Thyroid gland (tissue), 4 donors: ENCODE results near the gene WDR6. TPM values are rescaled to one million over a fixed set of nuclear protein-coding genes. Genes with fewer than 3 reads are reported as not detected.

Source experiments
- DNase-seq, 2 donors: peaks; one replicate each; pipeline ENCODE4 v3.0.0-alpha.2; 2019
- H3K27ac ChIP-seq, 3 donors: fragments of 200-600 bp; sonication (generic); 1 replicate in 2 of 3; 2 replicates in 1 of 3; pipeline ENCODE4 v1.5.1; 2016 to 2019; ENCODE audit warnings: mild to moderate bottlenecking in 1 of 3, moderate library complexity in 1 of 3
- H3K27me3 ChIP-seq: fragments of 200-600 bp; sonication (generic); one replicate; pipeline ENCODE4 v1.5.1; 2019
- H3K36me3 ChIP-seq, 2 donors: fragments of 200-600 bp; sonication (generic); one replicate each; pipeline ENCODE4 v1.5.1; 2016 to 2019
- H3K4me1 ChIP-seq, 2 donors: fragments of 200-600 bp; sonication (generic); one replicate each; pipeline ENCODE4 v1.5.1; 2017 to 2019
- H3K4me3 ChIP-seq, 3 donors: fragments of 200-600 bp; sonication (generic); replicated peaks in 1 of 3; 1 replicate in 2 of 3; 2 replicates in 1 of 3; pipeline ENCODE4 v1.5.1; 2016; ENCODE audit warnings: mild to moderate bottlenecking in 1 of 3
- H3K9me3 ChIP-seq: fragments of 200-600 bp; sonication (generic); one replicate; pipeline ENCODE4 v1.5.1; 2017
- CTCF ChIP-seq, 6 experiments: fragments of 200-600 bp in 3 of 6; fragments of 450-650 bp in 3 of 6; sonication (generic) in 3 of 6; IDR thresholded peaks; one replicate each; pipeline ENCODE4 v1.5.1; 2016 to 2019; ENCODE audit warnings: antibody characterized with exemption in 6 of 6, mild to moderate bottlenecking in 2 of 6, inconsistent platforms in 1 of 6, moderate library complexity in 1 of 6
- POLR2A ChIP-seq, 2 donors: fragments of 450-650 bp; IDR thresholded peaks; one replicate each; pipeline ENCODE4 v1.6.1; 2017; ENCODE audit warnings: antibody characterized with exemption in 2 of 2, mild to moderate bottlenecking in 2 of 2, moderate library complexity in 1 of 2
- WGBS, 2 donors: methylation state at CpG; one replicate each; pipeline ENCODE4 v1.1.5; 2017; 5-methylcytosine and 5-hydroxymethylcytosine counted together
- intact Hi-C: fragments of 100-400 bp; cut with DNase I; formaldehyde crosslinking; loops from one replicate; pipeline ENCODE4 v1.15.1; 2023
- total RNA-seq, 4 donors: library from RNA; depleted of rRNA; stranded (reverse); fragments of >200 nt; gene quantifications; one replicate each; pipeline ENCODE4 v1.2.3, GENCODE V29; 2016

The WDR6 gene
- total RNA-seq, 4 donors from 2014 or later = 125 to 169 (median 149) TPM

DNA sequence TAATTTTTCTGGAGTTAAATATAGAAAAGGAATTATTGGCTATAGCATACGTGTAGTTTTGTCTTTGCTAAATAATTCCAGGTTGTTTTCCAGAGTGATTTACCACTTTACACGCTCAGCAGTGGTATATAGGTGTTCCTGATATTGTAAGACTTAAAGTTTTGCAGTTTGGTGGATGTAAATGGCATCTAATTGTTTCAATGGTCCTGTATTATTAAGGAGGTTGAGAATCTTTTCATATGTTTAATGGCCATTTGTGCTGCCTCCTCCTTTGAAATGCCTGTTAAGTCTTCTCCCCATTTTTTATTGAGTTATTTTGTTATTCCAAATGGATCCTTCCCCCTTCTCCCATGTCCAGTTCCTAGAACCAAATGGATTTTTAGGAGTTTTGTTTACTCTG is 43.6 kb upstream of the WDR6 start:
- no peak for DNase-seq
- Histone ChIP-seq H3K27me3 (no peaks in the 10 kb centered on the region), H3K9me3 (no peaks in the 10 kb centered on the region), H3K4me1 (no peaks in the 10 kb centered on the region), H3K4me3 (no peak overlapping the region), H3K27ac (no peak overlapping the region), H3K36me3 (peaks cover 6 to 32% of the 10 kb centered on the region in 2 donors)
- intact Hi-C loops = no loop called here
- WGBS, 2 donors = 87 to 90% methylated on average over 2 of the region's 2 CpGs
- no peak for TF ChIP-seq CTCF (IDR thresholded peaks at IDR 0.05)
- no peak for TF ChIP-seq POLR2A (IDR thresholded peaks at IDR 0.05)

- Histone ChIP-seq H3K27me3 (no peaks in the 10 kb centered on the region), H3K27ac (no peak overlapping the region), H3K9me3 (no peaks in the 10 kb centered on the region), H3K4me1 (no peaks in the 10 kb centered on the region), H3K36me3 (peaks cover 21 to 56% of the 10 kb centered on the region in 2 donors), H3K4me3 (no peak overlapping the region)
- DNase-seq = no peak
- WGBS, 2 donors = 88 to 97% methylated on average over 3 of the region's 3 CpGs
- intact Hi-C loops = no loop called here
- TF ChIP-seq CTCF (IDR thresholded peaks at IDR 0.05) = no peak
- no peak for TF ChIP-seq POLR2A (IDR thresholded peaks at IDR 0.05)
Measured at GRCh38 chr3:48966367-48966766, 40.8 kb upstream of the WDR6 start.

GRCh38 chr3:48966876-48967361 is 40.3 kb upstream of the WDR6 start:
- Histone ChIP-seq H3K4me3 (no peak overlapping the region), H3K27ac (no peak overlapping the region), H3K27me3 (no peaks in the 10 kb centered on the region), H3K36me3 (peaks cover 27 to 61% of the 10 kb centered on the region in 2 donors), H3K9me3 (no peaks in the 10 kb centered on the region), H3K4me1 (no peaks in the 10 kb centered on the region)
- intact Hi-C loops = no loop called here
- 90 to 92% methylated on average over 7 of the region's 7 CpGs for WGBS, 2 donors
- TF ChIP-seq POLR2A (IDR thresholded peaks at IDR 0.05) (no peak), CTCF (IDR thresholded peaks at IDR 0.05) (no peak)
- DNase-seq = no peak

DNA sequence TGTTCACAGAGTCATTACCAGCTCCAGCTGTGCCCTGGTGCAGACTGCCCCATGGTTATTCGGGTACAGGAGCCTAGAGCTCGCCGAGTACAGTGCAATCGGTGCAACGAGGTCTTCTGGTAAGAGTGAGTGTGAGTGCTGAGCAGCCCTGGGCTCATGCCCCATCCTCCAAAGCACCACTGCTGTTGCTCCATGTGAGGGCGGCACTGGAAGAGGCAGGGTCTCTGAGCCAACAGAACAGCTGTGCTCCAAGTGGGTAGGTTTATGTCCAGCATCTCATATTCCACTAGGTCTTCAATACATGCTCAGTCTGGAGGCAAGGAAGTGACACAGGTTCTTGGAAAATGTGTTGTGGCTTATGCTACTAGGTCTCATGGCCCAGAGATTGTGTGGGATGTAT is 36.6 kb upstream of the WDR6 start:
- Histone ChIP-seq H3K4me1 (no peaks in the 10 kb centered on the region), H3K9me3 (no peaks in the 10 kb centered on the region), H3K27ac (no peak overlapping the region), H3K36me3 (peaks cover 54 to 82% of the 10 kb centered on the region in 2 donors), H3K27me3 (no peaks in the 10 kb centered on the region), H3K4me3 (no peak overlapping the region)
- DNase-seq = no peak
- TF ChIP-seq CTCF (IDR thresholded peaks at IDR 0.05) (no peak), POLR2A (IDR thresholded peaks at IDR 0.05) (no peak)
- WGBS, 2 donors = 97 to 98% methylated on average over 6 of the region's 6 CpGs
- intact Hi-C loops = no loop called here

DNA sequence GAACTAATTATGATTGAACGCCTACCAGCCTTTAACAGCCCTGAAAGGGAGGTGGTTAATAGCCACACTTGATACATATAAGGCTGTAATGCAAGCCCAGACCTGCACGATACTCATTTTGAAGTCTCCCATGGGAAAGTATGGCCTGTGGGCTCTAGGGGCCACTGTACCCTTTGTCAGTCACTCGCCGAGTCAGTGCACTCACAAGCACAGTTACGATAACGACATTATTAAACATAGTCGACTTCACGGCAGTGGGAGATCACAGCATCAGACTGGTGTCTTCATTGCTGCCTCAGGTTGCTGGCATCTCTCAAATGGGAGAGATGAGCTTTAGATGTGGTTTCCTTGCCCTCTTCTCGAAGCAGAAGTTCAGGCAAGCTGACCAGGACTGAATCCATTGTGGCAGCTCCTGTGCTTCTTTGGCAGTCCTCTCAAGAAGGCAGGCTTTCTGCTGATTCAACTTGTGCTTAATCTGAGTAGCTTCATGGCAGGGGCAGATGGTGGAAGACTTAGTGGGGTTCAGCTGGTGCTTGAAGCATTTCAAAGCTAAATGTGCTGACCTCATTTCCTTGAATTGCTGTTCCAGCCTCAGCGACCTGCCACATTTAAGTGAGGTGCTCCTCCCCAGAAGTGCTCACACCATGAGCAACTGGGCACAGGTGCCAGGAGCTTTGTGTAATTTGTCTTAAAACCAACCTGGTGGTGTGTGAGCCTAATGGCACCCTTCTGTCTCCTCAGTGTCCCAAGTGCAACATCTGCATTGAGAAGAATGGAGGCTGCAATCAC is 32.9 kb upstream of the WDR6 start:
- WGBS, 2 donors = 89 to 95% methylated on average over 10 of the region's 10 CpGs
- intact Hi-C loops = no loop called here
- no peaks in the 10 kb centered on the region for H3K4me1 ChIP-seq
- no peak for DNase-seq
- H3K27me3 ChIP-seq = no peaks in the 10 kb centered on the region
- no peaks in the 10 kb centered on the region for H3K9me3 ChIP-seq
- TF ChIP-seq POLR2A (IDR thresholded peaks at IDR 0.05) (no peak), CTCF (IDR thresholded peaks at IDR 0.05) (no peak)
- no peak overlapping the region for H3K27ac ChIP-seq
- H3K36me3 ChIP-seq = peaks cover 71 to 83% of the 10 kb centered on the region in 2 donors
- H3K4me3 ChIP-seq = no peak overlapping the region
